Osteocyte (in vitro differentiated cells): ENCODE data around the gene MBNL1. TPM values are rescaled to one million over a fixed set of nuclear protein-coding genes. Genes with fewer than 3 reads are reported as not detected.

Experiments used
- DNase-seq: peaks from one replicate; pipeline ENCODE4 v3.0.0; 2021; ENCODE audit warnings: mixed read lengths; ENCODE audit not compliant: unreplicated experiment; ENCODE audit errors: extremely low spot score
- H3K27ac Mint-ChIP-seq: one replicate; pipeline ENCODE4 v1.8.0; 2021; ENCODE audit warnings: mild to moderate bottlenecking, mixed read lengths; ENCODE audit not compliant: unreplicated experiment
- H3K27me3 Mint-ChIP-seq: one replicate; pipeline ENCODE4 v1.8.0; 2021; ENCODE audit warnings: mixed read lengths; ENCODE audit not compliant: unreplicated experiment
- H3K36me3 Mint-ChIP-seq: one replicate; pipeline ENCODE4 v1.8.0; 2021; ENCODE audit warnings: mixed read lengths; ENCODE audit not compliant: unreplicated experiment
- H3K4me1 Mint-ChIP-seq: one replicate; pipeline ENCODE4 v1.8.0; 2021; ENCODE audit warnings: mixed read lengths; ENCODE audit not compliant: unreplicated experiment
- H3K4me3 Mint-ChIP-seq: one replicate; pipeline ENCODE4 v1.8.0; 2021; ENCODE audit warnings: mild to moderate bottlenecking, moderate library complexity, mixed read lengths; ENCODE audit not compliant: unreplicated experiment
- H3K9me3 Mint-ChIP-seq: one replicate; pipeline ENCODE4 v1.8.0; 2021; ENCODE audit warnings: mixed read lengths; ENCODE audit not compliant: unreplicated experiment
- total RNA-seq: library from RNA; stranded (reverse); gene quantifications from 2 replicates; pipeline ENCODE4 v1.2.1, GENCODE V29; 2021
- TF ChIP-seq, protein P1 (sequence below): fragments of 200-600 bp; sonication (generic); IDR thresholded peaks from 2 replicates; pipeline ENCODE4 v1.5.0; 2021; ENCODE audit warnings: antibody characterized with exemption, mild to moderate bottlenecking, moderate library complexity

MBNL1 gene
- total RNA-seq, 1 donor from 2014 or later, result 166 TPM

DNA sequence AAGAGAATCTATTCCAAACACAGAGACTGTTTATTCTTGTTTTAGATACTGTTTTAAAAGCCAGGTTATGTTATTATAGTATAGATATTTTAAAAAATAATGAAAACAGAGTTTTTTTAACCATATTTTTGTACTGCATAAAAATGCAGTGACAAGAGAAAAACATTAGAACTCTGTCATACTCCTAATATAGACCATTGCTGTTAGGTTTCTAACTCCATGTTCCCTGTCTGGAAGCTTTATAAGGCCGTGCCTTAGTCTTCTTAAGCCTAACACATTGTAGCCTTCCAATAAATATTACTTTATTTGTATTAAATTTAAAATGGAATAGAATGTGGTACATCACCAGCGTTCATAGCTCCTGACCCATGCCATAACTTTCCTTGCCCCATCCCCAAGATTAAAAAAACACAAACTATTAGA lies 53.2 kb downstream of the MBNL1 start:
- H3K9me3 Mint-ChIP-seq, result peaks cover 12% of the 10 kb centered on the region
- TF ChIP-seq, protein P1, sequence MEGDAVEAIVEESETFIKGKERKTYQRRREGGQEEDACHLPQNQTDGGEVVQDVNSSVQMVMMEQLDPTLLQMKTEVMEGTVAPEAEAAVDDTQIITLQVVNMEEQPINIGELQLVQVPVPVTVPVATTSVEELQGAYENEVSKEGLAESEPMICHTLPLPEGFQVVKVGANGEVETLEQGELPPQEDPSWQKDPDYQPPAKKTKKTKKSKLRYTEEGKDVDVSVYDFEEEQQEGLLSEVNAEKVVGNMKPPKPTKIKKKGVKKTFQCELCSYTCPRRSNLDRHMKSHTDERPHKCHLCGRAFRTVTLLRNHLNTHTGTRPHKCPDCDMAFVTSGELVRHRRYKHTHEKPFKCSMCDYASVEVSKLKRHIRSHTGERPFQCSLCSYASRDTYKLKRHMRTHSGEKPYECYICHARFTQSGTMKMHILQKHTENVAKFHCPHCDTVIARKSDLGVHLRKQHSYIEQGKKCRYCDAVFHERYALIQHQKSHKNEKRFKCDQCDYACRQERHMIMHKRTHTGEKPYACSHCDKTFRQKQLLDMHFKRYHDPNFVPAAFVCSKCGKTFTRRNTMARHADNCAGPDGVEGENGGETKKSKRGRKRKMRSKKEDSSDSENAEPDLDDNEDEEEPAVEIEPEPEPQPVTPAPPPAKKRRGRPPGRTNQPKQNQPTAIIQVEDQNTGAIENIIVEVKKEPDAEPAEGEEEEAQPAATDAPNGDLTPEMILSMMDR, result no peak
- no peak for DNase-seq
- H3K27me3 Mint-ChIP-seq, result no peaks in the 10 kb centered on the region
- peaks cover 21% of the 10 kb centered on the region for H3K36me3 Mint-ChIP-seq
- no peak overlapping the region for H3K4me3 Mint-ChIP-seq
- H3K4me1 Mint-ChIP-seq, result peaks cover 62% of the 10 kb centered on the region
- peak overlapping the region; percentile 65 for H3K27ac Mint-ChIP-seq

DNA sequence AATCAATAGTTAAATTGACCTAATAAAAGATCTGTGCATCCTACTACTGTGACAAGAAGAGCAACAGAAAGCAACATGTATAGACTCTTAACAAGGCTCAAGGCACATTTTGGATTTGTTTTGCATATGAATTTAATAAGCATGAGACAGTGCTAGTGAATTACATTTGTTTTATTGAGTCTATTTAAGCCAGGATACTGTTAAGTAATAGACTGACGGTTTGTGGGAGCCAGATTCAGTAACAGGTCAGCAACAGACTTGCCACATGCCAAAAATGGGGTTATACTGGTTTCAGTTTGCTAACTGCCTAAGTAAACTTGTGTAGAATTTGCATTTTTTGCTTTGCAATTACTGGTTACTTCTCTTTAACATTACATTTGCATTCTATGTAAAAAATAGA lies 54.0 kb downstream of the MBNL1 start:
- peaks cover 23% of the 10 kb centered on the region for H3K36me3 Mint-ChIP-seq
- H3K4me3 Mint-ChIP-seq, result no peak overlapping the region
- no peaks in the 10 kb centered on the region for H3K27me3 Mint-ChIP-seq
- H3K9me3 Mint-ChIP-seq, result peaks cover 12% of the 10 kb centered on the region
- no peak for DNase-seq
- H3K27ac Mint-ChIP-seq, result peak overlapping the region; percentile 33
- TF ChIP-seq, protein P1, result no peak
- H3K4me1 Mint-ChIP-seq, result peaks cover 60% of the 10 kb centered on the region

- Mint-ChIP-seq H3K36me3 (peaks cover 22% of the 10 kb centered on the region), H3K4me3 (no peak overlapping the region), H3K9me3 (peaks cover 12% of the 10 kb centered on the region), H3K27ac (no peak overlapping the region), H3K27me3 (no peaks in the 10 kb centered on the region), H3K4me1 (peaks cover 59% of the 10 kb centered on the region)
- DNase-seq, result no peak
- TF ChIP-seq, protein P1, result no peak
Measured at GRCh38 chr3:152323834-152324233, 55.1 kb downstream of the MBNL1 start.

DNA sequence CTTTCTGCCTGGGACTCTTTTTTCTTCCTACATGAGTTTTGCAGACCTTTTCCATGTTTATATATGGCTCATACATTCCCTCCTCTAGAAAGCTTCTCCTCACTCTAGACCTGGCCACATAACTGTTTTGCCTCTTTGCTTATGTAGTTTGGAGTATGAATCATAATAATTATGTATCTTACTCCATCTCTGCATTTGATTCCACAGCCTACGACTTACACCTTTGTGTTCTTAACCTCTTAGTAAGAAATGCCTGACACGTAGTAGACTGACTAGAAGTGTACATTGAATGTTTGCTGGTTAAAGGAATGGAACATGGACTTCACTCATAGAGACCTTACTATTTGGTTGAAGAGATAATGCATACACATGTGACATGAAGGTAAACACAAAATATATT lies 56.4 kb downstream of the MBNL1 start:
- Mint-ChIP-seq H3K9me3 (peaks cover 12% of the 10 kb centered on the region), H3K4me3 (no peak overlapping the region), H3K27ac (no peak overlapping the region), H3K27me3 (no peaks in the 10 kb centered on the region), H3K4me1 (peaks cover 54% of the 10 kb centered on the region), H3K36me3 (peaks cover 18% of the 10 kb centered on the region)
- DNase-seq, result no peak
- TF ChIP-seq, protein P1, result no peak

GRCh38 chr3:152327203-152327602 lies 58.5 kb downstream of the MBNL1 start:
- TF ChIP-seq, protein P1, result no peak
- Mint-ChIP-seq H3K27me3 (no peaks in the 10 kb centered on the region), H3K4me1 (peaks cover 56% of the 10 kb centered on the region), H3K27ac (peak overlapping the region; percentile 76), H3K4me3 (no peak overlapping the region), H3K9me3 (peaks cover 12% of the 10 kb centered on the region), H3K36me3 (peaks cover 16% of the 10 kb centered on the region)
- no peak for DNase-seq
